GM12878 (cell line): ENCODE measurements around the gene TNKS2. TPM values are rescaled to one million over a fixed set of nuclear protein-coding genes. Genes with fewer than 3 reads are reported as not detected.

Source experiments
- ATAC-seq: fragments of 200-7000 bp; cut with Tn5 transposase; 3 replicates; pipeline ENCODE4 v1.9.1; 2020; ENCODE audit warnings: mild to moderate bottlenecking, moderate library complexity
- BruUV-seq: library from RNA; stranded (reverse); fragments of 400-500 nt; replicated peaks from 2 replicates; lab custom pipeline; 2021; lab: Mats Ljungman, UMichigan
- CTCF ChIA-PET: fragments of 300-600 bp; sonication (Branson Sonifier 250); formaldehyde crosslinking; extraction: SDS; loops from one replicate; lab custom pipeline; 2021; ENCODE audit warnings: inconsistent platforms; lab: Yijun Ruan, JAX
- POLR2A ChIA-PET: fragments of 350-600 bp; formaldehyde crosslinking; extraction: SDS; loops from one replicate; lab custom pipeline; 2021; ENCODE audit warnings: inconsistent platforms; lab: Charles Lee
- RAD21 ChIA-PET: fragments of 300-600 bp; sonication (Branson Sonifier 250); formaldehyde crosslinking; loops from one replicate; lab custom pipeline; 2023; ENCODE audit warnings: antibody characterized with exemption; ENCODE audit not compliant: unreplicated experiment; lab: Charles Lee
- SMC1A ChIA-PET: fragments of 300-600 bp; sonication (Branson Sonifier 250); formaldehyde crosslinking; loops from one replicate; lab custom pipeline; 2023; ENCODE audit not compliant: unreplicated experiment, uncharacterized antibody; lab: Charles Lee
- DNase-seq: peaks from one replicate; pipeline ENCODE4 v3.0.0-alpha.2; 2011; ENCODE audit warnings: low read depth, low spot score
- FAIRE-seq: peaks from 3 replicates; lab custom pipeline; 2011; peaks lifted over from hg19 to GRCh38; lab: Jason Lieb, UNC
- H2AFZ ChIP-seq: 2 replicates; pipeline ENCODE4 v1.6.0; 2011; ENCODE audit warnings: low read depth, low read length, control low read depth; ENCODE audit not compliant: control insufficient read depth
- H3K27ac ChIP-seq: 2 replicates; pipeline ENCODE4 v1.5.1; 2011; ENCODE audit warnings: control low read depth; ENCODE audit not compliant: control insufficient read depth, insufficient read depth
- H3K27me3 ChIP-seq, 2 experiments: replicated peaks in 1 of 2; 2 replicates each; pipeline versions ENCODE4 v1.6.0 to v1.6.1; 2011; ENCODE audit warnings: low read length in 1 of 2; ENCODE audit not compliant: control insufficient read depth in 2 of 2, insufficient read depth in 2 of 2
- H3K36me3 ChIP-seq, 2 experiments: 2 replicates each; pipeline ENCODE4 v1.5.1; 2011; ENCODE audit warnings: low read length in 1 of 2; ENCODE audit not compliant: control insufficient read depth in 2 of 2, insufficient read depth in 2 of 2
- H3K4me1 ChIP-seq: 2 replicates; pipeline ENCODE4 v1.6.1; 2011; ENCODE audit warnings: mild to moderate bottlenecking, low read length, moderate library complexity, mixed read lengths; ENCODE audit not compliant: control insufficient read depth, insufficient read depth
- H3K4me2 ChIP-seq: 2 replicates; pipeline ENCODE4 v1.6.0; 2011; ENCODE audit warnings: control low read depth; ENCODE audit not compliant: control insufficient read depth, insufficient read depth
- H3K4me3 ChIP-seq: fragments of 200-600 bp; sonication (generic); 2 replicates; pipeline ENCODE4 v1.5.1; 2016
- H3K79me2 ChIP-seq: 2 replicates; pipeline ENCODE4 v1.6.0; 2011; ENCODE audit warnings: low read length; ENCODE audit not compliant: control insufficient read depth, insufficient read depth
- H3K9ac ChIP-seq: 2 replicates; pipeline ENCODE4 v1.8.0; 2011; ENCODE audit warnings: low read length, control low read depth, mixed read lengths; ENCODE audit not compliant: control insufficient read depth, insufficient read depth
- H3K9me3 ChIP-seq: replicated peaks from 3 replicates; pipeline ENCODE4 v1.5.1; 2011; ENCODE audit warnings: mild to moderate bottlenecking, low read length; ENCODE audit not compliant: control insufficient read depth, insufficient read depth
- H4K20me1 ChIP-seq: 2 replicates; pipeline ENCODE4 v1.6.0; 2011; ENCODE audit not compliant: control insufficient read depth, insufficient read depth
- ATF3 ChIP-seq: IDR thresholded peaks from 2 replicates; pipeline ENCODE4 v1.6.1; 2011; ENCODE audit warnings: low read depth, mild to moderate bottlenecking, low read length, moderate library complexity, borderline replicate concordance; ENCODE audit errors: extremely low read depth
- CEBPB ChIP-seq, 2 experiments: fragments of 150-350 bp in 1 of 2; IDR thresholded peaks; 2 replicates each; pipeline ENCODE4 v1.6.1; 2012 to 2014; ENCODE audit warnings: low read depth in 2 of 2, low read length in 2 of 2, borderline replicate concordance in 1 of 2, inconsistent platforms in 1 of 2
- DPF2 ChIP-seq: fragments of 450-650 bp; IDR thresholded peaks from 2 replicates; pipeline ENCODE4 v1.6.1; 2017; ENCODE audit warnings: mild to moderate bottlenecking
- FOXM1 ChIP-seq: IDR thresholded peaks from 2 replicates; pipeline ENCODE4 v1.6.1; 2012; ENCODE audit warnings: low read depth, mild to moderate bottlenecking, inconsistent platforms, low read length, moderate library complexity
- HSF1 ChIP-seq: fragments of 150-350 bp; IDR thresholded peaks from 2 replicates; pipeline ENCODE4 v1.6.1; 2014; ENCODE audit warnings: mild to moderate bottlenecking, low read depth, low read length
- IRF4 ChIP-seq: IDR thresholded peaks from 2 replicates; pipeline ENCODE4 v1.6.1; 2011; ENCODE audit warnings: low read depth, low read length
- KDM1A ChIP-seq: fragments of 200-600 bp; sonication (generic); IDR thresholded peaks from 2 replicates; pipeline ENCODE4 v1.6.1; 2016; ENCODE audit warnings: borderline replicate concordance
- MTA2 ChIP-seq: fragments of 450-650 bp; IDR thresholded peaks from 2 replicates; pipeline ENCODE4 v1.6.1; 2016; ENCODE audit warnings: low read depth, mild to moderate bottlenecking, moderate library complexity
- MTA3 ChIP-seq: IDR thresholded peaks from 2 replicates; pipeline ENCODE4 v1.6.1; 2012; ENCODE audit warnings: low read length, inconsistent platforms, borderline replicate concordance
- NFIC ChIP-seq: IDR thresholded peaks from 2 replicates; pipeline ENCODE4 v1.6.1; 2012; ENCODE audit warnings: low read depth, mild to moderate bottlenecking, inconsistent platforms, low read length, moderate library complexity
- PBX3 ChIP-seq: IDR thresholded peaks from 2 replicates; pipeline ENCODE4 v1.6.1; 2011; ENCODE audit warnings: mild to moderate bottlenecking, low read depth, low read length, moderate library complexity; ENCODE audit not compliant: insufficient replicate concordance
- PKNOX1 ChIP-seq: fragments of 450-650 bp; IDR thresholded peaks from 2 replicates; pipeline ENCODE4 v1.6.1; 2016; ENCODE audit warnings: mild to moderate bottlenecking
- WGBS: methylation state at CpG from one replicate; pipeline ENCODE4 v1.1.6; 2016; ENCODE audit warnings: low lambda C conversion rate; ENCODE audit not compliant: insufficient replicate concordance, insufficient coverage; ENCODE audit errors: missing lambda C conversion rate; 5-methylcytosine and 5-hydroxymethylcytosine counted together
- in situ Hi-C: fragments of 300-500 bp; cut with MboI; formaldehyde crosslinking; loops from 9 replicates; pipeline ENCODE4 v1.14.3; 2018; ENCODE audit warnings: mixed read lengths
- intact Hi-C: fragments of 100-400 bp; cut with micrococcal nuclease; formaldehyde crosslinking; loops from one replicate; pipeline ENCODE4 v1.14.2; 2022; ENCODE audit not compliant: unreplicated experiment
- polyA plus RNA-seq, 11 experiments: library from polyadenylated mRNA; depleted of rRNA in 4 of 11; unstranded in 6 of 11; stranded (reverse) in 5 of 11; fragments of >200 nt; fragmentation: Nextera tagmentation in 4 of 11; fragmentation: Illumina TruSeq in 1 of 11; extraction: Ambion mirVana in 4 of 11; extraction: Trizol in 1 of 11; gene quantifications; 1 replicate in 1 of 11; 2 replicates in 10 of 11; pipeline versions ENCODE4 v1.2.1 to v1.2.3, GENCODE V29; 2011 to 2016; ENCODE audit warnings: inconsistent platforms in 2 of 11, missing spikeins in 2 of 11, low read depth in 1 of 11
- total RNA-seq, 4 experiments: library from RNA; depleted of rRNA in 3 of 4; stranded (reverse); fragments of >200 nt in 3 of 4; fragmentation: Illumina TruSeq in 1 of 4; extraction: Trizol in 1 of 4; gene quantifications; 2 replicates each; pipeline versions ENCODE4 v1.2.1 to v1.2.3, GENCODE V29; 2013 to 2021

Gene TNKS2
- total and polyA plus RNA-seq, 10 of the 15 experiments (the other 5 are each of a cell fraction or from before 2014, with no cell fraction given), result 2.9 to 24.2 (median 6.9) TPM

GRCh38 chr10:91797048-91797690 is 1.1 kb upstream of the TNKS2 start:
- in situ Hi-C loops, result no loop called here
- Histone ChIP-seq H3K27ac (0 out of 2 replicates have a peak overlapping the region, but pooled peaks have one; percentile 4), H3K4me3 (peak overlapping the region; percentile 84), H2AFZ (peak overlapping the region; percentile 92), H3K79me2 (peaks cover 27% of the 10 kb centered on the region), H3K27me3 (no peaks in the 10 kb centered on the region; a peak in 1 of 4 replicates), H3K36me3 (no peaks in the 10 kb centered on the region), H3K9me3 (no peaks in the 10 kb centered on the region), H3K4me1 (peaks cover 9% of the 10 kb centered on the region; the same call in 1 of the 2 replicates), H3K4me2 (peak overlapping the region; percentile 98), H3K9ac (peak overlapping the region; percentile 72; the same call in 1 of the 2 replicates), H4K20me1 (no peaks in the 10 kb centered on the region)
- POLR2A ChIA-PET, result interaction anchor here (0.9 to 1.4 kb wide), 3 partner anchors 126 to 388 kb away, joined by 3 to 5 read pairs (median 3); partner anchors contain the start of gene BTAF1
- intact Hi-C loops, result loop anchor here (5.0 kb wide), 2 partner anchors 130 to 805 kb away; no protein-coding TSS in a partner anchor
- RAD21 ChIA-PET, result interaction anchor here (1.3 to 1.6 kb wide), 4 partner anchors 8 to 177 kb away, joined by 5 to 7 read pairs (median 6); partner anchors contain the start of gene BTAF1
- 0 out of 2 replicates have a peak, but pooled peaks have one; percentile 5 for TF ChIP-seq KDM1A
- peak; percentile 88 for TF ChIP-seq PKNOX1
- no peak for TF ChIP-seq HSF1
- TF ChIP-seq ATF3, result no peak
- TF ChIP-seq CEBPB (IDR thresholded peaks at IDR 0.05; ENCODE audit: borderline replicate concordance in 1 of 2, low read depth in 2 of 2, low read length in 2 of 2), result 0 out of 4 replicates have a peak, but pooled peaks of 1 of the 2 experiments have one; percentile 25
- TF ChIP-seq IRF4, result no peak
- peak; percentile 65 for TF ChIP-seq PBX3
- TF ChIP-seq DPF2, result 0 out of 2 replicates have a peak, but pooled peaks have one; percentile 10
- peak; percentile 4 for TF ChIP-seq MTA2
- peak; percentile 4; the same call in 1 of the 2 replicates for TF ChIP-seq NFIC
- peak; percentile 10; the same call in 1 of the 2 replicates for TF ChIP-seq FOXM1
- TF ChIP-seq MTA3, result 0 out of 2 replicates have a peak, but pooled peaks have one; percentile 38
- BruUV-seq, result no TSS peak
- 0% methylated on average over 3 of the region's 3 CpGs for WGBS
- DNase-seq (no peak), FAIRE-seq (no peak), ATAC-seq (no peak)
- CTCF ChIA-PET, result interaction anchor here (0.8 to 1.6 kb wide), 4 partner anchors 20 to 116 kb away, joined by 3 to 11 read pairs (median 4); no protein-coding TSS in a partner anchor
- SMC1A ChIA-PET, result interaction anchor here (0.8 to 1.5 kb wide), 6 partner anchors 8 to 291 kb away, joined by 3 to 4 read pairs (median 3); no protein-coding TSS in a partner anchor
